ENCODE results near the gene PHOSPHO1.

The PHOSPHO1 gene

GRCh38 chr17:49204516-49204915, 26.1 kb downstream of the PHOSPHO1 start:
- H3K27ac ChIP-seq (ENCODE audit: low read depth, low read length), result no peak overlapping the region
- H3K9me3 ChIP-seq (ENCODE audit: insufficient read depth, low read length), result no peaks in the 10 kb centered on the region

DNA sequence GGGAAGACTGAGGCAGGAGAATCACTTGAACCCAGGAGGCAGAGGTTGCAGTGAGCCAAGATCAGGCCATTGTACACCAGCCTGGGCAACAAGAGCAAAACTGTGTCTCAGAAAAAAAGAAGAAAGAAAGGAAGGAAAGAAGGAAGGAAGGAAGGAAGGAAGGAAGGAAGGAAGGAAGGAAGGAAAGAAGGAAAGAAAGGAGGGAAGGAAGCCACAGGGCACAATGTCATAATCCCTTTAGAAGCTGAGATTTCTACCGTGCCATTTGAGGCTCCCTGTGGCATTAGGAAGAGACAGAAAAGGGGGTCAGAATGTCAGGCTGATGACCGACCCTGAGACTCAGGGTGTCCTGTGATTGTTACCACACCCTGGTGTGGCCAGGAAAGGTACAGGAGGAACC, 26.8 kb downstream of the PHOSPHO1 start:
- TF ChIP-seq EZH2phosphoT487 (conservative IDR thresholded peaks at IDR 0.05; ENCODE audit: low read length), result no peak
- TF ChIP-seq, protein P1, sequence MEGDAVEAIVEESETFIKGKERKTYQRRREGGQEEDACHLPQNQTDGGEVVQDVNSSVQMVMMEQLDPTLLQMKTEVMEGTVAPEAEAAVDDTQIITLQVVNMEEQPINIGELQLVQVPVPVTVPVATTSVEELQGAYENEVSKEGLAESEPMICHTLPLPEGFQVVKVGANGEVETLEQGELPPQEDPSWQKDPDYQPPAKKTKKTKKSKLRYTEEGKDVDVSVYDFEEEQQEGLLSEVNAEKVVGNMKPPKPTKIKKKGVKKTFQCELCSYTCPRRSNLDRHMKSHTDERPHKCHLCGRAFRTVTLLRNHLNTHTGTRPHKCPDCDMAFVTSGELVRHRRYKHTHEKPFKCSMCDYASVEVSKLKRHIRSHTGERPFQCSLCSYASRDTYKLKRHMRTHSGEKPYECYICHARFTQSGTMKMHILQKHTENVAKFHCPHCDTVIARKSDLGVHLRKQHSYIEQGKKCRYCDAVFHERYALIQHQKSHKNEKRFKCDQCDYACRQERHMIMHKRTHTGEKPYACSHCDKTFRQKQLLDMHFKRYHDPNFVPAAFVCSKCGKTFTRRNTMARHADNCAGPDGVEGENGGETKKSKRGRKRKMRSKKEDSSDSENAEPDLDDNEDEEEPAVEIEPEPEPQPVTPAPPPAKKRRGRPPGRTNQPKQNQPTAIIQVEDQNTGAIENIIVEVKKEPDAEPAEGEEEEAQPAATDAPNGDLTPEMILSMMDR (IDR thresholded peaks at IDR 0.05; ENCODE audit: insufficient read depth, low read length, poor library complexity, severe bottlenecking), result no peak
- Histone ChIP-seq H3K4me2 (ENCODE audit: low read depth, low read length, poor library complexity, severe bottlenecking) (no peak overlapping the region), H3K4me3 (ENCODE audit: insufficient read depth, low read length, poor library complexity, severe bottlenecking) (no peak overlapping the region), H3K79me2 (ENCODE audit: insufficient read depth, low read length) (no peaks in the 10 kb centered on the region), H3K9me2 (replicated peaks; ENCODE audit: insufficient read depth, low read length) (no peaks in the 10 kb centered on the region), H3F3A (ENCODE audit: insufficient read depth) (no peaks in the 10 kb centered on the region), H3K27ac (ENCODE audit: low read depth, low read length) (no peak overlapping the region), H4K20me1 (ENCODE audit: low read depth, low read length) (no peaks in the 10 kb centered on the region), H3K9ac (ENCODE audit: low read length) (no peak overlapping the region), H2AFZ (ENCODE audit: low read depth, low read length, severe bottlenecking) (no peak overlapping the region), H3K36me3 (ENCODE audit: low read length) (no peaks in the 10 kb centered on the region), H3K27me3 (ENCODE audit: low read length) (no peaks in the 10 kb centered on the region), H3K9me3 (ENCODE audit: insufficient read depth, low read length) (no peaks in the 10 kb centered on the region)

More at GRCh38 chr17:49204516-49204915, 26.1 kb downstream of the PHOSPHO1 start:
- Histone ChIP-seq H3K36me3 (ENCODE audit: low read length) (no peaks in the 10 kb centered on the region), H4K20me1 (ENCODE audit: low read depth, low read length) (no peaks in the 10 kb centered on the region), H3K9me2 (replicated peaks; ENCODE audit: insufficient read depth, low read length) (no peaks in the 10 kb centered on the region), H2AFZ (ENCODE audit: low read depth, low read length, severe bottlenecking) (no peak overlapping the region), H3K4me2 (ENCODE audit: low read depth, low read length, poor library complexity, severe bottlenecking) (no peak overlapping the region), H3K79me2 (ENCODE audit: insufficient read depth, low read length) (no peaks in the 10 kb centered on the region), H3K4me3 (ENCODE audit: insufficient read depth, low read length, poor library complexity, severe bottlenecking) (no peak overlapping the region), H3K27me3 (ENCODE audit: low read length) (no peaks in the 10 kb centered on the region), H3K9ac (ENCODE audit: low read length) (no peak overlapping the region), H3F3A (ENCODE audit: insufficient read depth) (no peaks in the 10 kb centered on the region)
- TF ChIP-seq EZH2phosphoT487 (conservative IDR thresholded peaks at IDR 0.05; ENCODE audit: low read length), result no peak
- TF ChIP-seq, protein P1 (IDR thresholded peaks at IDR 0.05; ENCODE audit: insufficient read depth, low read length, poor library complexity, severe bottlenecking), result no peak

DNA sequence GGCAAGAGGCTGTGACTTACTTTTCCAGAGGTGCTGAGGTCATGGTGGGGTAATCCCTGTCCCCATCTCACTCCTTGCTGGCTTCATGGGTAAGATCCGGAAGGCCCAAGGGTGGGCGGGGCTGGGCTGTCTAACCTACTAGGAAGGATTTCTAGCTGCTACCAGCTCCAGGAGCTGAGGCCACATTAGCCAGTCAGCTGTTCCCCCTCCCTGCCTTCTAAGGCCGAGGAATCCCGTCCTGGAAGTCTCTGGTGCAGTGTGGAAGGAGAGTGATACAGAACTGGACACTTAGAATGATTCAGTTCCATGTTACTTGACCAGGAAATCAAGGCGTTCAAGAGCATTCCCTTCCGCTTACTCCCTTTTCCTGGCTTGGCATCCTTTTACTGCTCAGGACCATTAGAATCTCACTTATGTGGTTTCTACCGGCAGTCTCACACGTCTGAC, 29.1 kb downstream of the PHOSPHO1 start:
- TF ChIP-seq EZH2phosphoT487 (conservative IDR thresholded peaks at IDR 0.05; ENCODE audit: low read length), result no peak
- TF ChIP-seq, protein P1 (IDR thresholded peaks at IDR 0.05; ENCODE audit: insufficient read depth, low read length, poor library complexity, severe bottlenecking), result no peak
- H3K36me3 ChIP-seq (ENCODE audit: low read length), result no peaks in the 10 kb centered on the region

More for the DNA sequence above, 29.1 kb downstream of the PHOSPHO1 start:
- Histone ChIP-seq H4K20me1 (ENCODE audit: low read depth, low read length) (no peaks in the 10 kb centered on the region), H3F3A (ENCODE audit: insufficient read depth) (no peaks in the 10 kb centered on the region), H3K9ac (ENCODE audit: low read length) (no peak overlapping the region), H3K27ac (ENCODE audit: low read depth, low read length) (no peak overlapping the region), H3K4me2 (ENCODE audit: low read depth, low read length, poor library complexity, severe bottlenecking) (no peak overlapping the region), H3K9me2 (replicated peaks; ENCODE audit: insufficient read depth, low read length) (no peaks in the 10 kb centered on the region), H2AFZ (ENCODE audit: low read depth, low read length, severe bottlenecking) (no peak overlapping the region), H3K9me3 (ENCODE audit: insufficient read depth, low read length) (no peaks in the 10 kb centered on the region), H3K27me3 (ENCODE audit: low read length) (no peaks in the 10 kb centered on the region), H3K4me3 (ENCODE audit: insufficient read depth, low read length, poor library complexity, severe bottlenecking) (no peak overlapping the region), H3K79me2 (ENCODE audit: insufficient read depth, low read length) (no peaks in the 10 kb centered on the region)

All from SU-DHL-6 (cell line).